DND-41 (cell line): ENCODE measurements around the gene CCDC154.

Experiments
- CTCF ChIP-seq: IDR thresholded peaks from 2 replicates; pipeline ENCODE4 v1.5.1; 2012; ENCODE audit warnings: borderline replicate concordance, low read length, moderate library complexity, mild to moderate bottlenecking; ENCODE audit not compliant: poor library complexity, severe bottlenecking; ENCODE audit errors: extremely low read depth
- EZH2 ChIP-seq: IDR thresholded peaks from 3 replicates; pipeline ENCODE4 v1.6.1; 2012; ENCODE audit warnings: borderline replicate concordance, low read depth, mild to moderate bottlenecking, moderate library complexity, low read length, inconsistent platforms; ENCODE audit not compliant: severe bottlenecking

DNA sequence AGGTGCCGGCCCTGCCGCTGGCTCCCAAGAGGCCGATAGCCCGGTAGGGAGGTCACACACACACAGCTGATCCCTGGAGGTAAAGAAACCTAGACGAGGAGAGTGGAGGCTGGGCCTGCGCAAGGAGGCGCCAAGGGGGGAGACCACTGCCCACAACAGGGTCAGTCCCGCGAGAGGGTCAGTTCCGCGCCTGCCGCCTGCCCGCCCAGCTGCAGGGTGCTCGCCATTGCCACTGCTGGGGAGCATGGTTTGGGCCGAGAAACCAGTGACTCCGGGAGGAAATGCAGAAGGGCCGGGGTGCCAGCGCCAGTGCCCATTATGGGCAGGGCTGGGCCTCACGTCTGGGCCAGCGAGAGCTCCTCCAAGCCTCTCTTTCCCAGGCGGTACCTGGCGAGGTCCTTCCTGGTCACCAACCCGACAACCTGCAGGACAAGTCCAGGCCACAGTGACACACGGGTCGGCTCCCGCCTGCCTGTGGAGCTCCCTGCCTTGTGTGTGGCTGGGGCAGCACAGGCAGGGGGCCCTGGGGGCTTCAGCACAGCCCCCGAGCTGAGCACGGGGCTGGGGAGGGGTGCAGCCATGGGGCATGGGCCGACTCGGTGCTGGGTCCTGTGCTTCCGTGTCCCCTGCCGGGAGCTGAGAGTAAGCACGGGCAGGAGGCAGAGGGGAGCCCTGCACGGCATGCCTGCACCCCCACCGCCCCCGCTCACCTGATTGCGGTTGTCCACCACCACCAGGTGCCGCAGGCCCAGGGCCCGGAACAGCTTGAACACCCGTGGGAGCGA is 2.1 kb upstream of the CCDC154 start:
- no peak for TF ChIP-seq CTCF
- TF ChIP-seq EZH2 = no peak
